GM12878 (cell line): ENCODE data around the gene LY9. TPM values are rescaled to one million over a fixed set of nuclear protein-coding genes. Genes with fewer than 3 reads are reported as not detected.

ENCODE experiments used
- ATAC-seq: fragments of 200-7000 bp; cut with Tn5 transposase; 3 replicates; pipeline ENCODE4 v1.9.1; 2020; ENCODE audit warnings: mild to moderate bottlenecking, moderate library complexity
- BruUV-seq: library from RNA; stranded (reverse); fragments of 400-500 nt; replicated peaks from 2 replicates; lab custom pipeline; 2021; lab: Mats Ljungman, UMichigan
- CTCF ChIA-PET: fragments of 300-600 bp; sonication (Branson Sonifier 250); formaldehyde crosslinking; extraction: SDS; loops from one replicate; lab custom pipeline; 2021; ENCODE audit warnings: inconsistent platforms; lab: Yijun Ruan, JAX
- POLR2A ChIA-PET: fragments of 350-600 bp; formaldehyde crosslinking; extraction: SDS; loops from one replicate; lab custom pipeline; 2021; ENCODE audit warnings: inconsistent platforms; lab: Charles Lee
- RAD21 ChIA-PET: fragments of 300-600 bp; sonication (Branson Sonifier 250); formaldehyde crosslinking; loops from one replicate; lab custom pipeline; 2023; ENCODE audit warnings: antibody characterized with exemption; ENCODE audit not compliant: unreplicated experiment; lab: Charles Lee
- SMC1A ChIA-PET: fragments of 300-600 bp; sonication (Branson Sonifier 250); formaldehyde crosslinking; loops from one replicate; lab custom pipeline; 2023; ENCODE audit not compliant: unreplicated experiment, uncharacterized antibody; lab: Charles Lee
- DNase-seq: peaks from one replicate; pipeline ENCODE4 v3.0.0-alpha.2; 2011; ENCODE audit warnings: low read depth, low spot score
- FAIRE-seq: peaks from 3 replicates; lab custom pipeline; 2011; peaks lifted over from hg19 to GRCh38; lab: Jason Lieb, UNC
- H2AFZ ChIP-seq: 2 replicates; pipeline ENCODE4 v1.6.0; 2011; ENCODE audit warnings: low read depth, low read length, control low read depth; ENCODE audit not compliant: control insufficient read depth
- H3K27ac ChIP-seq: 2 replicates; pipeline ENCODE4 v1.5.1; 2011; ENCODE audit warnings: control low read depth; ENCODE audit not compliant: control insufficient read depth, insufficient read depth
- H3K27me3 ChIP-seq, 2 experiments: replicated peaks in 1 of 2; 2 replicates each; pipeline versions ENCODE4 v1.6.0 to v1.6.1; 2011; ENCODE audit warnings: low read length in 1 of 2; ENCODE audit not compliant: control insufficient read depth in 2 of 2, insufficient read depth in 2 of 2
- H3K36me3 ChIP-seq, 2 experiments: 2 replicates each; pipeline ENCODE4 v1.5.1; 2011; ENCODE audit warnings: low read length in 1 of 2; ENCODE audit not compliant: control insufficient read depth in 2 of 2, insufficient read depth in 2 of 2
- H3K4me1 ChIP-seq: 2 replicates; pipeline ENCODE4 v1.6.1; 2011; ENCODE audit warnings: mild to moderate bottlenecking, low read length, moderate library complexity, mixed read lengths; ENCODE audit not compliant: control insufficient read depth, insufficient read depth
- H3K4me2 ChIP-seq: 2 replicates; pipeline ENCODE4 v1.6.0; 2011; ENCODE audit warnings: control low read depth; ENCODE audit not compliant: control insufficient read depth, insufficient read depth
- H3K4me3 ChIP-seq: fragments of 200-600 bp; sonication (generic); 2 replicates; pipeline ENCODE4 v1.5.1; 2016
- H3K79me2 ChIP-seq: 2 replicates; pipeline ENCODE4 v1.6.0; 2011; ENCODE audit warnings: low read length; ENCODE audit not compliant: control insufficient read depth, insufficient read depth
- H3K9ac ChIP-seq: 2 replicates; pipeline ENCODE4 v1.8.0; 2011; ENCODE audit warnings: low read length, control low read depth, mixed read lengths; ENCODE audit not compliant: control insufficient read depth, insufficient read depth
- H3K9me3 ChIP-seq: replicated peaks from 3 replicates; pipeline ENCODE4 v1.5.1; 2011; ENCODE audit warnings: mild to moderate bottlenecking, low read length; ENCODE audit not compliant: control insufficient read depth, insufficient read depth
- H4K20me1 ChIP-seq: 2 replicates; pipeline ENCODE4 v1.6.0; 2011; ENCODE audit not compliant: control insufficient read depth, insufficient read depth
- HCFC1 ChIP-seq: fragments of 150-350 bp; IDR thresholded peaks from 2 replicates; pipeline ENCODE4 v1.6.1; 2014; ENCODE audit warnings: low read length
- JUNB ChIP-seq: IDR thresholded peaks from 2 replicates; pipeline ENCODE4 v1.6.1; 2016; ENCODE audit warnings: antibody characterized with exemption, mild to moderate bottlenecking
- MXI1 ChIP-seq: fragments of 150-350 bp; IDR thresholded peaks from 2 replicates; pipeline ENCODE4 v1.6.1; 2011; ENCODE audit warnings: low read depth, mild to moderate bottlenecking, inconsistent platforms, low read length, improper control_type of control experiment
- PML ChIP-seq: IDR thresholded peaks from 2 replicates; pipeline ENCODE4 v1.6.1; 2012; ENCODE audit warnings: low read length, inconsistent platforms
- RFX5 ChIP-seq: IDR thresholded peaks from 2 replicates; pipeline ENCODE4 v1.6.1; 2011; ENCODE audit warnings: low read depth, low read length, improper control_type of control experiment
- TCF7 ChIP-seq: IDR thresholded peaks from 2 replicates; pipeline ENCODE4 v1.6.1; 2014; ENCODE audit warnings: antibody characterized with exemption, borderline replicate concordance
- in situ Hi-C: fragments of 300-500 bp; cut with MboI; formaldehyde crosslinking; loops from 9 replicates; pipeline ENCODE4 v1.14.3; 2018; ENCODE audit warnings: mixed read lengths
- intact Hi-C: fragments of 100-400 bp; cut with micrococcal nuclease; formaldehyde crosslinking; loops from one replicate; pipeline ENCODE4 v1.14.2; 2022; ENCODE audit not compliant: unreplicated experiment
- polyA plus RNA-seq, 11 experiments: library from polyadenylated mRNA; depleted of rRNA in 4 of 11; unstranded in 6 of 11; stranded (reverse) in 5 of 11; fragments of >200 nt; fragmentation: Nextera tagmentation in 4 of 11; fragmentation: Illumina TruSeq in 1 of 11; extraction: Ambion mirVana in 4 of 11; extraction: Trizol in 1 of 11; gene quantifications; 1 replicate in 1 of 11; 2 replicates in 10 of 11; pipeline versions ENCODE4 v1.2.1 to v1.2.3, GENCODE V29; 2011 to 2016; ENCODE audit warnings: inconsistent platforms in 2 of 11, missing spikeins in 2 of 11, low read depth in 1 of 11
- total RNA-seq, 4 experiments: library from RNA; depleted of rRNA in 3 of 4; stranded (reverse); fragments of >200 nt in 3 of 4; fragmentation: Illumina TruSeq in 1 of 4; extraction: Trizol in 1 of 4; gene quantifications; 2 replicates each; pipeline versions ENCODE4 v1.2.1 to v1.2.3, GENCODE V29; 2013 to 2021
- TF ChIP-seq, protein P1 (sequence below): fragments of 450-650 bp; IDR thresholded peaks from 2 replicates; pipeline ENCODE4 v1.6.1; 2017; ENCODE audit warnings: mild to moderate bottlenecking, moderate library complexity
- TF ChIP-seq, protein P2 (sequence below): fragments of 150-350 bp; IDR thresholded peaks from 2 replicates; pipeline ENCODE4 v1.6.1; 2016; ENCODE audit warnings: low read depth, low read length
- TF ChIP-seq, protein P3 (sequence below): fragments of 450-650 bp; IDR thresholded peaks from 2 replicates; pipeline ENCODE4 v1.6.1; 2017; ENCODE audit warnings: antibody characterized with exemption, mild to moderate bottlenecking, moderate library complexity

LY9 gene
- total and polyA plus RNA-seq, 10 of the 15 experiments (the other 5 are each of a cell fraction or from before 2014, with no cell fraction given), result 2.7 to 12.5 (median 9.0) TPM

DNA sequence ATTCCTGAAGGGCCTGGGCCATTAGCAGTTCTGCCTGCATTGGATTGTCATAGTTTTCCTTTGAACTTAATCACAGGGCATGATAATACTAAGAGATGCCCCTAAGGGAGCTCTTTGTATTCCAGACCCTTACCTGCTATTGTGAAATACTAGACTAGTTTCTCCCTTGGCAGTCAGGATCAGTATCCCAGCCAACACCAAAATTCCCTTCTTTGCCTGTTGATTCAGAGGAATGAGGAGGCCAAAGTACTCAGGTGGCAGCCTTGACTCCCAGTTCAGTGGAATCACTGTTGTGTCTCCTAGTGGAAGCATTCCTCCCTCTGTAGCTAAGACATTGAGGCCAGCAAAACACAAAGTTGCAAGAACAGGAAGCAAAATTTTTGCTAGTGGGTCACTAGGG, 36.2 kb upstream of the LY9 start:
- in situ Hi-C loops, result no loop called here
- POLR2A ChIA-PET, result interaction anchor here (1.2 kb wide), 1 partner anchor 10 kb away, joined by 4 read pairs; no protein-coding TSS in a partner anchor
- H3K9me3 ChIP-seq, result no peaks in the 10 kb centered on the region; the same call in 2 of the 3 replicates
- no peak overlapping the region for H3K27ac ChIP-seq
- CTCF ChIA-PET, result interaction anchor here (0.6 to 6.0 kb wide), 3 partner anchors 8 to 19 kb away, joined by 4 to 42 read pairs (median 4); no protein-coding TSS in a partner anchor
- SMC1A ChIA-PET, result interaction anchor here (0.8 to 9.8 kb wide), 4 partner anchors 8 to 21 kb away, joined by 3 to 109 read pairs (median 6); no protein-coding TSS in a partner anchor
- no peak overlapping the region for H2AFZ ChIP-seq
- H3K4me2 ChIP-seq, result no peak overlapping the region
- H4K20me1 ChIP-seq, result no peaks in the 10 kb centered on the region
- RAD21 ChIA-PET, result interaction anchor here (1.6 to 2.0 kb wide), 2 partner anchors 8 to 16 kb away, joined by 3 to 8 read pairs; no protein-coding TSS in a partner anchor
- BruUV-seq, result no TSS peak
- no peaks in the 10 kb centered on the region for H3K27me3 ChIP-seq
- H3K36me3 ChIP-seq, result no peaks in the 10 kb centered on the region
- no peak for ATAC-seq
- intact Hi-C loops, result no loop called here
- FAIRE-seq, result no peak
- peaks cover 17% of the 10 kb centered on the region for H3K4me1 ChIP-seq
- TF ChIP-seq RFX5 (no peak), JUNB (no peak), PML (no peak), HCFC1 (no peak), TCF7 (no peak), MXI1 (no peak)
- TF ChIP-seq, protein P1, sequence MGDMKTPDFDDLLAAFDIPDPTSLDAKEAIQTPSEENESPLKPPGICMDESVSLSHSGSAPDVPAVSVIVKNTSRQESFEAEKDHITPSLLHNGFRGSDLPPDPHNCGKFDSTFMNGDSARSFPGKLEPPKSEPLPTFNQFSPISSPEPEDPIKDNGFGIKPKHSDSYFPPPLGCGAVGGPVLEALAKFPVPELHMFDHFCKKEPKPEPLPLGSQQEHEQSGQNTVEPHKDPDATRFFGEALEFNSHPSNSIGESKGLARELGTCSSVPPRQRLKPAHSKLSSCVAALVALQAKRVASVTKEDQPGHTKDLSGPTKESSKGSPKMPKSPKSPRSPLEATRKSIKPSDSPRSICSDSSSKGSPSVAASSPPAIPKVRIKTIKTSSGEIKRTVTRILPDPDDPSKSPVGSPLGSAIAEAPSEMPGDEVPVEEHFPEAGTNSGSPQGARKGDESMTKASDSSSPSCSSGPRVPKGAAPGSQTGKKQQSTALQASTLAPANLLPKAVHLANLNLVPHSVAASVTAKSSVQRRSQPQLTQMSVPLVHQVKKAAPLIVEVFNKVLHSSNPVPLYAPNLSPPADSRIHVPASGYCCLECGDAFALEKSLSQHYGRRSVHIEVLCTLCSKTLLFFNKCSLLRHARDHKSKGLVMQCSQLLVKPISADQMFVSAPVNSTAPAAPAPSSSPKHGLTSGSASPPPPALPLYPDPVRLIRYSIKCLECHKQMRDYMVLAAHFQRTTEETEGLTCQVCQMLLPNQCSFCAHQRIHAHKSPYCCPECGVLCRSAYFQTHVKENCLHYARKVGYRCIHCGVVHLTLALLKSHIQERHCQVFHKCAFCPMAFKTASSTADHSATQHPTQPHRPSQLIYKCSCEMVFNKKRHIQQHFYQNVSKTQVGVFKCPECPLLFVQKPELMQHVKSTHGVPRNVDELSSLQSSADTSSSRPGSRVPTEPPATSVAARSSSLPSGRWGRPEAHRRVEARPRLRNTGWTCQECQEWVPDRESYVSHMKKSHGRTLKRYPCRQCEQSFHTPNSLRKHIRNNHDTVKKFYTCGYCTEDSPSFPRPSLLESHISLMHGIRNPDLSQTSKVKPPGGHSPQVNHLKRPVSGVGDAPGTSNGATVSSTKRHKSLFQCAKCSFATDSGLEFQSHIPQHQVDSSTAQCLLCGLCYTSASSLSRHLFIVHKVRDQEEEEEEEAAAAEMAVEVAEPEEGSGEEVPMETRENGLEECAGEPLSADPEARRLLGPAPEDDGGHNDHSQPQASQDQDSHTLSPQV, result no peak
- TF ChIP-seq, protein P2, sequence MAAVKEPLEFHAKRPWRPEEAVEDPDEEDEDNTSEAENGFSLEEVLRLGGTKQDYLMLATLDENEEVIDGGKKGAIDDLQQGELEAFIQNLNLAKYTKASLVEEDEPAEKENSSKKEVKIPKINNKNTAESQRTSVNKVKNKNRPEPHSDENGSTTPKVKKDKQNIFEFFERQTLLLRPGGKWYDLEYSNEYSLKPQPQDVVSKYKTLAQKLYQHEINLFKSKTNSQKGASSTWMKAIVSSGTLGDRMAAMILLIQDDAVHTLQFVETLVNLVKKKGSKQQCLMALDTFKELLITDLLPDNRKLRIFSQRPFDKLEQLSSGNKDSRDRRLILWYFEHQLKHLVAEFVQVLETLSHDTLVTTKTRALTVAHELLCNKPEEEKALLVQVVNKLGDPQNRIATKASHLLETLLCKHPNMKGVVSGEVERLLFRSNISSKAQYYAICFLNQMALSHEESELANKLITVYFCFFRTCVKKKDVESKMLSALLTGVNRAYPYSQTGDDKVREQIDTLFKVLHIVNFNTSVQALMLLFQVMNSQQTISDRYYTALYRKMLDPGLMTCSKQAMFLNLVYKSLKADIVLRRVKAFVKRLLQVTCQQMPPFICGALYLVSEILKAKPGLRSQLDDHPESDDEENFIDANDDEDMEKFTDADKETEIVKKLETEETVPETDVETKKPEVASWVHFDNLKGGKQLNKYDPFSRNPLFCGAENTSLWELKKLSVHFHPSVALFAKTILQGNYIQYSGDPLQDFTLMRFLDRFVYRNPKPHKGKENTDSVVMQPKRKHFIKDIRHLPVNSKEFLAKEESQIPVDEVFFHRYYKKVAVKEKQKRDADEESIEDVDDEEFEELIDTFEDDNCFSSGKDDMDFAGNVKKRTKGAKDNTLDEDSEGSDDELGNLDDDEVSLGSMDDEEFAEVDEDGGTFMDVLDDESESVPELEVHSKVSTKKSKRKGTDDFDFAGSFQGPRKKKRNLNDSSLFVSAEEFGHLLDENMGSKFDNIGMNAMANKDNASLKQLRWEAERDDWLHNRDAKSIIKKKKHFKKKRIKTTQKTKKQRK, result no peak
- TF ChIP-seq, protein P3, sequence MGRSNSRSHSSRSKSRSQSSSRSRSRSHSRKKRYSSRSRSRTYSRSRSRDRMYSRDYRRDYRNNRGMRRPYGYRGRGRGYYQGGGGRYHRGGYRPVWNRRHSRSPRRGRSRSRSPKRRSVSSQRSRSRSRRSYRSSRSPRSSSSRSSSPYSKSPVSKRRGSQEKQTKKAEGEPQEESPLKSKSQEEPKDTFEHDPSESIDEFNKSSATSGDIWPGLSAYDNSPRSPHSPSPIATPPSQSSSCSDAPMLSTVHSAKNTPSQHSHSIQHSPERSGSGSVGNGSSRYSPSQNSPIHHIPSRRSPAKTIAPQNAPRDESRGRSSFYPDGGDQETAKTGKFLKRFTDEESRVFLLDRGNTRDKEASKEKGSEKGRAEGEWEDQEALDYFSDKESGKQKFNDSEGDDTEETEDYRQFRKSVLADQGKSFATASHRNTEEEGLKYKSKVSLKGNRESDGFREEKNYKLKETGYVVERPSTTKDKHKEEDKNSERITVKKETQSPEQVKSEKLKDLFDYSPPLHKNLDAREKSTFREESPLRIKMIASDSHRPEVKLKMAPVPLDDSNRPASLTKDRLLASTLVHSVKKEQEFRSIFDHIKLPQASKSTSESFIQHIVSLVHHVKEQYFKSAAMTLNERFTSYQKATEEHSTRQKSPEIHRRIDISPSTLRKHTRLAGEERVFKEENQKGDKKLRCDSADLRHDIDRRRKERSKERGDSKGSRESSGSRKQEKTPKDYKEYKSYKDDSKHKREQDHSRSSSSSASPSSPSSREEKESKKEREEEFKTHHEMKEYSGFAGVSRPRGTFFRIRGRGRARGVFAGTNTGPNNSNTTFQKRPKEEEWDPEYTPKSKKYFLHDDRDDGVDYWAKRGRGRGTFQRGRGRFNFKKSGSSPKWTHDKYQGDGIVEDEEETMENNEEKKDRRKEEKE, result no peak
- TF ChIP-seq, all 136 proteins: peak for 0
- H3K4me3 ChIP-seq, result no peak overlapping the region
- H3K79me2 ChIP-seq, result no peaks in the 10 kb centered on the region
- no peak for DNase-seq
- H3K9ac ChIP-seq, result no peak overlapping the region
